T47D (cell line): ENCODE measurements around the gene CBLB.

Experiments used
- DNase-seq, 2 experiments: peaks; one replicate each; pipeline versions ENCODE4 v3.0.0 to v3.0.0-alpha.2; 2011 to 2012; ENCODE audit warnings: low read depth in 1 of 2, low spot score in 1 of 2
- JUND ChIP-seq: IDR thresholded peaks from 2 replicates; pipeline ENCODE4 v1.6.1; 2012; ENCODE audit warnings: low read depth
- in situ Hi-C: cut with HindIII; loops from 2 replicates; pipeline ENCODE4 v1.10.0; 2016; ENCODE audit warnings: low sequenced_read_pairs, low pct_unique_long_range_greater_than_20kb

Gene CBLB

GRCh38 chr3:105647047-105647446 lies 221.8 kb downstream of the CBLB start:
- in situ Hi-C loops: no loop called here
- no peak for DNase-seq
- TF ChIP-seq JUND: no peak

- in situ Hi-C loops: no loop called here
- DNase-seq: no peak
- no peak for TF ChIP-seq JUND
Measured at GRCh38 chr3:105639131-105639530, 229.7 kb downstream of the CBLB start.

- in situ Hi-C loops: no loop called here
- no peak for DNase-seq
- TF ChIP-seq JUND: no peak
Measured at GRCh38 chr3:105634708-105635107, 234.1 kb downstream of the CBLB start.

- no peak for DNase-seq
- in situ Hi-C loops: no loop called here
- no peak for TF ChIP-seq JUND
Measured at GRCh38 chr3:105629718-105630117, 239.1 kb downstream of the CBLB start.

- in situ Hi-C loops: no loop called here
- TF ChIP-seq JUND: no peak
- DNase-seq: no peak
Measured at GRCh38 chr3:105626739-105627138, 242.1 kb downstream of the CBLB start.

- no peak for DNase-seq
- in situ Hi-C loops: no loop called here
- TF ChIP-seq JUND: no peak
Measured at GRCh38 chr3:105622169-105622568, 246.6 kb downstream of the CBLB start.

- in situ Hi-C loops: no loop called here
- TF ChIP-seq JUND: no peak
- no peak for DNase-seq
Measured at GRCh38 chr3:105620236-105620635, 248.6 kb downstream of the CBLB start.

GRCh38 chr3:105619651-105620050 lies 249.2 kb downstream of the CBLB start:
- DNase-seq: no peak
- TF ChIP-seq JUND: no peak
- in situ Hi-C loops: no loop called here

GRCh38 chr3:105618556-105618955 lies 250.3 kb downstream of the CBLB start:
- TF ChIP-seq JUND: no peak
- in situ Hi-C loops: no loop called here
- no peak for DNase-seq

GRCh38 chr3:105616374-105617121 lies 252.3 kb downstream of the CBLB start:
- TF ChIP-seq JUND: no peak
- no peak for DNase-seq
- in situ Hi-C loops: no loop called here

GRCh38 chr3:105615814-105616213 lies 253.0 kb downstream of the CBLB start:
- in situ Hi-C loops: no loop called here
- no peak for TF ChIP-seq JUND
- DNase-seq: no peak

GRCh38 chr3:105614288-105615030 lies 254.4 kb downstream of the CBLB start:
- no peak for TF ChIP-seq JUND
- in situ Hi-C loops: no loop called here
- no peak for DNase-seq

GRCh38 chr3:105613120-105613519 lies 255.7 kb downstream of the CBLB start:
- no peak for DNase-seq
- TF ChIP-seq JUND: no peak
- in situ Hi-C loops: no loop called here
